GM23338 (cell line): ENCODE results near the gene CEP250. TPM values are rescaled to one million over a fixed set of nuclear protein-coding genes. Genes with fewer than 3 reads are reported as not detected.

ENCODE experiments used
- ATAC-seq: fragments of 200-7000 bp; cut with Tn5 transposase; 3 replicates; pipeline ENCODE4 v1.9.1; 2020
- DNase-seq: peaks from one replicate; pipeline ENCODE4 v3.0.0-alpha.2; 2015; ENCODE audit warnings: low spot score
- H2AFZ ChIP-seq: fragments of 200-600 bp; sonication (generic); 2 replicates; pipeline ENCODE4 v1.8.0; 2016; ENCODE audit warnings: antibody characterized with exemption, mild to moderate bottlenecking, moderate library complexity
- H3F3A ChIP-seq: fragments of 200-600 bp; sonication (generic); replicated peaks from 2 replicates; pipeline ENCODE4 v1.8.0; 2017; ENCODE audit warnings: antibody characterized with exemption, mixed run types, low read depth
- H3K27ac ChIP-seq: fragments of 200-600 bp; sonication (generic); 2 replicates; pipeline ENCODE4 v1.6.1; 2016; ENCODE audit warnings: low read depth
- H3K27me3 ChIP-seq: fragments of 200-600 bp; sonication (generic); 2 replicates; pipeline ENCODE4 v1.8.0; 2016; ENCODE audit warnings: mild to moderate bottlenecking, mixed run types, moderate library complexity; ENCODE audit not compliant: insufficient read depth
- H3K36me3 ChIP-seq: fragments of 200-600 bp; sonication (generic); 2 replicates; pipeline ENCODE4 v1.8.0; 2016; ENCODE audit warnings: mild to moderate bottlenecking; ENCODE audit not compliant: insufficient read depth
- H3K4me1 ChIP-seq: fragments of 200-600 bp; sonication (generic); 2 replicates; pipeline ENCODE4 v1.8.0; 2016; ENCODE audit warnings: mild to moderate bottlenecking, moderate library complexity; ENCODE audit not compliant: insufficient read depth
- H3K4me2 ChIP-seq: fragments of 200-600 bp; sonication (generic); 2 replicates; pipeline ENCODE4 v1.7.1; 2017; ENCODE audit warnings: mixed run types
- H3K4me3 ChIP-seq: fragments of 200-600 bp; sonication (generic); 2 replicates; pipeline ENCODE4 v1.6.1; 2016; ENCODE audit warnings: mixed run types
- H3K79me2 ChIP-seq: fragments of 200-600 bp; sonication (generic); replicated peaks from 2 replicates; pipeline ENCODE4 v1.8.0; 2017; ENCODE audit warnings: mild to moderate bottlenecking; ENCODE audit not compliant: insufficient read depth
- H3K9me2 ChIP-seq: fragments of 200-600 bp; sonication (generic); 2 replicates; pipeline ENCODE4 v1.8.0; 2017; ENCODE audit not compliant: insufficient read depth
- H4K20me1 ChIP-seq: fragments of 200-600 bp; sonication (generic); replicated peaks from 2 replicates; pipeline ENCODE4 v1.8.0; 2017; ENCODE audit warnings: mild to moderate bottlenecking; ENCODE audit not compliant: insufficient read depth
- H3K27ac Mint-ChIP-seq: 2 replicates; pipeline ENCODE4 v1.8.0; 2020; ENCODE audit warnings: inconsistent platforms, mild to moderate bottlenecking, moderate library complexity, mixed read lengths
- H3K27me3 Mint-ChIP-seq: 3 replicates; pipeline ENCODE4 v1.8.0; 2022; ENCODE audit warnings: low read depth, mild to moderate bottlenecking, moderate library complexity, mixed read lengths, inconsistent platforms; ENCODE audit not compliant: insufficient read depth, poor library complexity
- H3K36me3 Mint-ChIP-seq: 3 replicates; pipeline ENCODE4 v1.8.0; 2021; ENCODE audit warnings: low read depth, mild to moderate bottlenecking, inconsistent platforms, moderate library complexity, mixed read lengths
- H3K4me1 Mint-ChIP-seq: 3 replicates; pipeline ENCODE4 v1.8.0; 2020; ENCODE audit warnings: mild to moderate bottlenecking, inconsistent platforms, mixed read lengths
- H3K4me3 Mint-ChIP-seq: 3 replicates; pipeline ENCODE4 v1.8.0; 2021; ENCODE audit warnings: moderate library complexity, mild to moderate bottlenecking, inconsistent platforms, mixed read lengths
- H3K9me3 Mint-ChIP-seq: 3 replicates; pipeline ENCODE4 v1.8.0; 2020; ENCODE audit warnings: moderate library complexity, mild to moderate bottlenecking, inconsistent platforms, mixed read lengths
- CTCF ChIP-seq, 2 experiments: fragments of 200-600 bp in 1 of 2; sonication (generic) in 1 of 2; conservative IDR thresholded peaks; 2 replicates each; pipeline versions ENCODE4 v1.5.1 to v1.6.1; 2016 to 2017; ENCODE audit warnings: antibody characterized with exemption in 2 of 2, low read depth in 2 of 2, mild to moderate bottlenecking in 2 of 2, moderate library complexity in 1 of 2
- ETS1 ChIP-seq: IDR thresholded peaks from 2 replicates; pipeline ENCODE4 v1.6.1; 2016; ENCODE audit warnings: antibody characterized with exemption
- EZH2 ChIP-seq: fragments of 200-600 bp; sonication (generic); IDR thresholded peaks from one replicate; pipeline ENCODE4 v1.8.0; 2017; ENCODE audit warnings: antibody characterized with exemption, mild to moderate bottlenecking, low read depth; ENCODE audit not compliant: unreplicated experiment
- EZH2phosphoT487 ChIP-seq: fragments of 200-600 bp; sonication (generic); IDR thresholded peaks from one replicate; pipeline ENCODE4 v1.8.1; 2018; ENCODE audit warnings: antibody characterized with exemption; ENCODE audit not compliant: unreplicated experiment
- JUNB ChIP-seq: IDR thresholded peaks from one replicate; pipeline ENCODE4 v1.6.1; 2016; ENCODE audit warnings: antibody characterized with exemption; ENCODE audit not compliant: unreplicated experiment
- POLR2AphosphoS5 ChIP-seq: IDR thresholded peaks from 2 replicates; pipeline ENCODE4 v1.6.1; 2016; ENCODE audit warnings: antibody characterized with exemption, low read depth
- REST ChIP-seq: IDR thresholded peaks from one replicate; pipeline ENCODE4 v1.6.1; 2018; ENCODE audit warnings: antibody characterized with exemption; ENCODE audit not compliant: unreplicated experiment
- STAT1 ChIP-seq: IDR thresholded peaks from one replicate; pipeline ENCODE4 v1.6.1; 2016; ENCODE audit warnings: antibody characterized with exemption; ENCODE audit not compliant: unreplicated experiment
- ZNF114 ChIP-seq: fragments of 250-450 bp; sonication (Bioruptor Pico); IDR thresholded peaks from 2 replicates; pipeline ENCODE4 v1.5.0; 2020; ENCODE audit warnings: mild to moderate bottlenecking, moderate library complexity
- polyA plus RNA-seq: library from polyadenylated mRNA; unstranded; fragments of >200 nt; fragmentation: Nextera tagmentation; extraction: Ambion mirVana; gene quantifications from 2 replicates; pipeline ENCODE4 v1.2.1, GENCODE V29; 2016
- total RNA-seq: library from RNA; depleted of rRNA; stranded (reverse); fragments of >200 nt; shearing (Covaris generic); gene quantifications from 2 replicates; pipeline ENCODE4 v1.2.3, GENCODE V29; 2014

Gene CEP250
- total and polyA plus RNA-seq, 2 experiments from 2014 or later: 28.0 to 29.1 TPM

GRCh38 chr20:35523298-35523888 is 68.0 kb downstream of the CEP250 start:
- no peak overlapping the region for H3K4me3 ChIP-seq
- Mint-ChIP-seq H3K9me3 (peaks cover 4% of the 10 kb centered on the region; the same call in 2 of the 3 replicates), H3K27ac (no peak overlapping the region; the same call in 1 of the 2 replicates), H3K36me3 (no peaks in the 10 kb centered on the region), H3K4me1 (no peaks in the 10 kb centered on the region), H3K4me3 (no peak overlapping the region), H3K27me3 (peaks cover 15% of the 10 kb centered on the region)
- no peaks in the 10 kb centered on the region for H3K4me1 ChIP-seq
- DNase-seq (peak; percentile 81), ATAC-seq (peak; percentile 94)
- H3F3A ChIP-seq: no peaks in the 10 kb centered on the region
- H3K9me2 ChIP-seq: no peaks in the 10 kb centered on the region
- 0 out of 2 replicates have a peak overlapping the region, but pooled peaks have one; percentile 26 for H3K27ac ChIP-seq
- peak overlapping the region; percentile 72; the same call in 1 of the 2 replicates for H2AFZ ChIP-seq
- H3K27me3 ChIP-seq: no peaks in the 10 kb centered on the region
- H3K79me2 ChIP-seq: no peaks in the 10 kb centered on the region
- no peak overlapping the region for H3K4me2 ChIP-seq
- TF ChIP-seq CTCF (conservative IDR thresholded peaks at IDR 0.05; ENCODE audit: low read depth in 2 of 2): peak; percentile 62 to 69
- no peak for TF ChIP-seq ETS1
- H4K20me1 ChIP-seq: no peaks in the 10 kb centered on the region
- H3K36me3 ChIP-seq: no peaks in the 10 kb centered on the region

GRCh38 chr20:35525639-35526038 is 70.2 kb downstream of the CEP250 start:
- no peaks in the 10 kb centered on the region for H3K27me3 ChIP-seq
- H4K20me1 ChIP-seq: no peaks in the 10 kb centered on the region
- no peak overlapping the region for H3K27ac Mint-ChIP-seq
- ATAC-seq (no peak), DNase-seq (no peak)
- no peaks in the 10 kb centered on the region for H3K4me1 Mint-ChIP-seq
- H3K4me2 ChIP-seq: no peak overlapping the region
- H3K36me3 ChIP-seq: no peaks in the 10 kb centered on the region
- H3K9me2 ChIP-seq: no peaks in the 10 kb centered on the region
- no peak overlapping the region for H3K4me3 Mint-ChIP-seq
- H3K27ac ChIP-seq: no peak overlapping the region
- no peaks in the 10 kb centered on the region for H3K36me3 Mint-ChIP-seq
- H3K9me3 Mint-ChIP-seq: peaks cover 4% of the 10 kb centered on the region; the same call in 2 of the 3 replicates
- no peak overlapping the region for H3K4me3 ChIP-seq
- H3F3A ChIP-seq: no peaks in the 10 kb centered on the region
- no peaks in the 10 kb centered on the region for H3K79me2 ChIP-seq
- no peak overlapping the region for H2AFZ ChIP-seq
- no peaks in the 10 kb centered on the region for H3K4me1 ChIP-seq
- peaks cover 12% of the 10 kb centered on the region for H3K27me3 Mint-ChIP-seq
- no peak for TF ChIP-seq EZH2phosphoT487
- TF ChIP-seq ZNF114 (CRISPR knock-in tag): no peak
- no peak for TF ChIP-seq JUNB
- TF ChIP-seq REST: no peak
- TF ChIP-seq STAT1: no peak
- no peak for TF ChIP-seq POLR2AphosphoS5
- TF ChIP-seq EZH2: no peak
- no peak for TF ChIP-seq CTCF (conservative IDR thresholded peaks at IDR 0.05; ENCODE audit: low read depth in 2 of 2)
